ENCODE results near the gene FGFR3. TPM values are rescaled to one million over a fixed set of nuclear protein-coding genes. Genes with fewer than 3 reads are reported as not detected.

The FGFR3 gene
- total and polyA plus RNA-seq, 7 donors: 0.16 to 14.0 (median 0.83) TPM

DNA sequence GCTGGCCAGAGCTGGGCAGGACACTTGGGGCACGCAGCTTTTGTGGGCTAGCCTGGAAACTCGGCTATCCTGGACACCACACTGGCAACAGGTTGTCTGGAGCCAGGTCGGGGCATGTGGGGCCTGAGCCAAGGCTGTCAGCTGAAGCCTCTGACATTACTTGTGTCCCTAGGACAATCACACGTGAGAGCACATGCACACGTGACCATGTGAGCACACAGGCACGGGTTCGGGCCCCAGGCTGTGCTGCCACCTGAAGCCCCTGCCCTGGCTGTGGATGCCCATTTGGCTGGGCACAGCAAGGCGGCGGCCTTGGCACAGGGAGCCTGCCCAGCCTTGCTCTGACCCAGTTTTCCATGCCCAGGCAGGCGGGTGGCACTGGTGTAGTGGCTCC is 8.7 kb upstream of the FGFR3 start:
- no peak for DNase-seq
- Histone ChIP-seq H3K4me3 (no peak overlapping the region), H3K27me3 (peaks cover 0 to 6% (median 0%) of the 10 kb centered on the region in 3 donors), H3K27ac (no peak overlapping the region), H3K9me3 (no peaks in the 10 kb centered on the region), H3K36me3 (no peaks in the 10 kb centered on the region), H3K4me1 (no peaks in the 10 kb centered on the region)
- no peak for TF ChIP-seq EP300 (IDR thresholded peaks at IDR 0.05)
- TF ChIP-seq, protein P1, sequence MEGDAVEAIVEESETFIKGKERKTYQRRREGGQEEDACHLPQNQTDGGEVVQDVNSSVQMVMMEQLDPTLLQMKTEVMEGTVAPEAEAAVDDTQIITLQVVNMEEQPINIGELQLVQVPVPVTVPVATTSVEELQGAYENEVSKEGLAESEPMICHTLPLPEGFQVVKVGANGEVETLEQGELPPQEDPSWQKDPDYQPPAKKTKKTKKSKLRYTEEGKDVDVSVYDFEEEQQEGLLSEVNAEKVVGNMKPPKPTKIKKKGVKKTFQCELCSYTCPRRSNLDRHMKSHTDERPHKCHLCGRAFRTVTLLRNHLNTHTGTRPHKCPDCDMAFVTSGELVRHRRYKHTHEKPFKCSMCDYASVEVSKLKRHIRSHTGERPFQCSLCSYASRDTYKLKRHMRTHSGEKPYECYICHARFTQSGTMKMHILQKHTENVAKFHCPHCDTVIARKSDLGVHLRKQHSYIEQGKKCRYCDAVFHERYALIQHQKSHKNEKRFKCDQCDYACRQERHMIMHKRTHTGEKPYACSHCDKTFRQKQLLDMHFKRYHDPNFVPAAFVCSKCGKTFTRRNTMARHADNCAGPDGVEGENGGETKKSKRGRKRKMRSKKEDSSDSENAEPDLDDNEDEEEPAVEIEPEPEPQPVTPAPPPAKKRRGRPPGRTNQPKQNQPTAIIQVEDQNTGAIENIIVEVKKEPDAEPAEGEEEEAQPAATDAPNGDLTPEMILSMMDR (IDR thresholded peaks at IDR 0.05): no peak
- TF ChIP-seq POLR2AphosphoS5 (IDR thresholded peaks at IDR 0.05): no peak
- TF ChIP-seq POLR2A (IDR thresholded peaks at IDR 0.05): no peak
- intact Hi-C loops (cut with DNase I): no loop called here
- WGBS, 2 donors: 84 to 87% methylated on average over 10 of the region's 10 CpGs

DNA sequence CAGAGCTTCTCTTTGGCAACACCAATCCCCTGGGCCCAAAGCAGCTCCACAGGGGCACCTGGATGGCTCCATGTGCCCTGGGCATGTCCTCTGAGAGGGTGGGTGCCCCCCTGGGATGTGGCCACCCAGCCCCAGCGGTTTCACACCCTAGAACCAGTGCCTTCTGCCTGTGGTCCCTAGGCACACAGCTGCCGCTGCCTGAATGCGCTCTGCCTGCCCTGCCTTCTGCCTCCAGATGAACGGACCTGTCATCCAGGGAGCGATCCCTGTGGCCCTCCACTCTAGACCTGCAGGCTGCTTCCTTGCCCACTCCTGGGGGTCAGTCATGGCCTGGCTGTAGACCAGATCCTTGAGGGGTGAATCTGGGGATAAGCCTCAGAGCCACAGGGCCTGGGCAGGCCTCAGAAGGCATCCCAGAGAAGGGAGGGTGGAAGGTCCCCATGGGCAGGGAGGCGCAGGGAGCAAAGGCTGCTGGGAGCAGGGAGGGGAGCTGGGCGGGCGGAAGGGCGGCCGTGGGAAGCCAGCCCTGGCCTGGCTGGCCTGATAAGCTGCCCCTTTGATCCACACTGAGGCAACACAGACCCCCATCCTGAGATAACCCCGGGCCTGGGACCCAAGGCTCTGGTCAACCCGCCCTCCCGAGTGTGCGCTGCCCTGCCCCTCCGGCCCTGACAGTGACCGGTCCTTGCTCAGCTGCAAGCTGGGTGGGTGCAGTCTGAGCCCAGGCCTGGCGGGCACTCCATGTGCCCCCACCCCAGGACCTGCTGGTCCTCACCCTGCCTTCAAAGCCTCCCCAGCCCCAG is 8.1 kb upstream of the FGFR3 start:
- 52 to 83% methylated on average over 17 of the region's 17 CpGs for WGBS, 2 donors
- no peaks in the 10 kb centered on the region for H3K4me1 ChIP-seq
- intact Hi-C loops (cut with DNase I): no loop called here
- H3K36me3 ChIP-seq: no peaks in the 10 kb centered on the region
- TF ChIP-seq POLR2A (IDR thresholded peaks at IDR 0.05) (no peak), EP300 (IDR thresholded peaks at IDR 0.05) (no peak), POLR2AphosphoS5 (IDR thresholded peaks at IDR 0.05) (no peak)
- TF ChIP-seq, protein P1 (IDR thresholded peaks at IDR 0.05): no peak
- peaks cover 0 to 6% (median 0%) of the 10 kb centered on the region in 3 donors for H3K27me3 ChIP-seq
- H3K4me3 ChIP-seq: no peak overlapping the region
- DNase-seq: no peak
- H3K9me3 ChIP-seq: no peaks in the 10 kb centered on the region
- no peak overlapping the region for H3K27ac ChIP-seq

DNA sequence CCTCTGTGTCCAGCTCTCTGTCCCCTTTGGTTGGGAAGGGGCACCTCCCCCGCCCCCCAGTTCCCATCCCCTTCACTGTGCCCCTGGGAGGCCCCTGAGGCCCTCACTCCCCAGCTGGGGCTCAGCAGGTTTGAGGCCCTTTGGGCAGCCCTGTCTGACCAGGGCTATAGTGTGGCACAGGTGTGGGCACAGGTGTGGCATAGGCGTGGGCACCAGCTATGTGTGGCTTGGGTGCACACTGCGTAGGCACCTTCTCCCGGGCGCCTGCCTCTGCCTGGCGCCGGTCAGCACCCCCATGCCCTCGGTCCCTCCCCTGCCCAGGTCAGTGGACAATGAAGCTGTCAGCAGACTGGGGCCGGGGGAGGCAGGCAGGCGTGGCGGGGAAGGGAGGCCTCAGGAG is 7.5 kb upstream of the FGFR3 start:
- intact Hi-C loops (cut with DNase I): no loop called here
- no peak for DNase-seq
- Histone ChIP-seq H3K27me3 (peaks cover 0 to 6% (median 0%) of the 10 kb centered on the region in 3 donors), H3K4me1 (no peaks in the 10 kb centered on the region), H3K27ac (no peak overlapping the region), H3K9me3 (no peaks in the 10 kb centered on the region), H3K4me3 (no peak overlapping the region), H3K36me3 (no peaks in the 10 kb centered on the region)
- TF ChIP-seq EP300 (IDR thresholded peaks at IDR 0.05): no peak
- TF ChIP-seq POLR2AphosphoS5 (IDR thresholded peaks at IDR 0.05): no peak
- no peak for TF ChIP-seq POLR2A (IDR thresholded peaks at IDR 0.05)
- TF ChIP-seq, protein P1 (IDR thresholded peaks at IDR 0.05): no peak
- WGBS, 2 donors: 57 to 85% methylated on average over 11 of the region's 11 CpGs

DNA sequence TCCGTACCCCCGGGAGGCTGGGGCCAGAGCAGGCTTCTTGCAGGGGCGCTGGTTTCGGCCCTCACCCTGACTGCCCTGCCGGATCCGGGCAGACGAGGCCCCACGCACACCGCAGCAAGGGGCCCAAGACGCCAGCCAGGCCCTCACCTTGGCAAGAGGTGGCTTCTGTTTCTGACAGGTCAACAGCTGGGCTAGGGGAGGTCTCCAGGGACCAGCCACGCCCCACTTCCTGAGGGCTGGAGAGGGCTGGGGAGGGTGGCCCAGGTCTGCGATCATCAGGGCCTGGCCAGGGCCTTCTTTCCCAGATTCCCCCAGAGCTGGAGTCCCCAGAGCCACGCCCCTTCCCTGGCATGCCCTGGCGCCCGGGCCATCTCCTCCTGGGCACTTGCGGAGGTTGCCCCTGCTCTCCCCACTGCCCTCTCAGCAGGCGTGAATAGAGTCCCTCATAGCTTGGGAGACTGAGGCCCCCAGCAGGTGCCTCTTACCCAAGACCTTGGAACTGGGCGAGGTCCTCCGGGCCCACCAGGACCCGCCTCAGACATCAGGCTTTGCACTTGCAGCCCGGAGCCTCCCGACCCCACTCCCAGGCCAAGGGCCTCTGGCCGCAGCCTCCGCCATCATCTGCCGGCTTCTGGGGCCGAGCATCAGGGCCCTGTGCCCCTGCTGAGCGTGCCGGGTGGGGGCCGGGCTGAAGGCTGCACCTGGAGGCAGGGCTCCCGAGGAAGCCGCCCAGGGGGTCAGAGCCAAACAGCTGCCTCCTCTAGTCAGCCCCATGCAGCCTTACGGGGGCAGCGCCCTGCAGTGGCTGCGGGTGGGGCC is 6.3 kb upstream of the FGFR3 start:
- intact Hi-C loops (cut with DNase I): no loop called here
- no peak overlapping the region for H3K4me3 ChIP-seq
- no peak overlapping the region for H3K27ac ChIP-seq
- H3K27me3 ChIP-seq: peaks cover 0 to 6% (median 0%) of the 10 kb centered on the region in 3 donors
- no peak for DNase-seq
- TF ChIP-seq POLR2A (IDR thresholded peaks at IDR 0.05) (no peak), EP300 (IDR thresholded peaks at IDR 0.05) (no peak), POLR2AphosphoS5 (IDR thresholded peaks at IDR 0.05) (no peak)
- TF ChIP-seq, protein P1 (IDR thresholded peaks at IDR 0.05): no peak
- 55 to 82% methylated on average over 34 of the region's 34 CpGs for WGBS, 2 donors
- no peaks in the 10 kb centered on the region for H3K36me3 ChIP-seq
- H3K9me3 ChIP-seq: no peaks in the 10 kb centered on the region
- H3K4me1 ChIP-seq: no peaks in the 10 kb centered on the region
